Activated CD8-positive, alpha-beta memory T cell treated with anti-CD3 and anti-CD28 coated beads, Interleukin-2, amount 10 ng/mL, durations not matched to agents 7 days and 5 days (primary cell): ENCODE results near the gene GPRASP3. TPM values are rescaled to one million over a fixed set of nuclear protein-coding genes. Genes with fewer than 3 reads are reported as not detected.
A peak's percentile ranks its signal among the peaks of the same experiment; 100 is the strongest.
"Not testable (repeated sequence)": the region's sequence is repeated elsewhere in the genome, so short reads cannot be mapped to it uniquely, and the experiment has no call there.

Experiments used
- ATAC-seq: fragments of 150-1000 bp; cut with Tn5 transposase; one replicate; pipeline ENCODE4 v1.10.0; 2021; ENCODE audit warnings: moderate library complexity
- CTCF ChIA-PET: fragments of 350-600 bp; sonication (Branson Sonifier 250); formaldehyde crosslinking; loops from one replicate; lab custom pipeline; 2021; ENCODE audit warnings: antibody characterized with exemption; lab: Charles Lee
- DNase-seq: peaks from one replicate; pipeline ENCODE4 v3.0.0-alpha.2; 2020
- H3K27ac Mint-ChIP-seq: one replicate; pipeline ENCODE4 v1.8.0; 2021; ENCODE audit warnings: mild to moderate bottlenecking, mixed read lengths
- H3K27me3 Mint-ChIP-seq: one replicate; pipeline ENCODE4 v1.8.0; 2021; ENCODE audit warnings: mixed read lengths
- H3K36me3 Mint-ChIP-seq: one replicate; pipeline ENCODE4 v1.8.0; 2021; ENCODE audit warnings: mild to moderate bottlenecking, mixed read lengths
- H3K4me1 Mint-ChIP-seq: one replicate; pipeline ENCODE4 v1.8.0; 2021; ENCODE audit warnings: mixed read lengths
- H3K4me3 Mint-ChIP-seq: one replicate; pipeline ENCODE4 v1.8.0; 2021; ENCODE audit warnings: mild to moderate bottlenecking, moderate library complexity, mixed read lengths
- H3K9me3 Mint-ChIP-seq: one replicate; pipeline ENCODE4 v1.8.0; 2022; ENCODE audit warnings: low read depth, mixed read lengths
- total RNA-seq, 2 experiments: library from RNA; stranded (reverse); gene quantifications; one replicate each; pipeline ENCODE4 v1.2.3, GENCODE V29; 2021

GPRASP3 gene
- total RNA-seq, 2 experiments from 2014 or later = 2.0 to 2.4 TPM

DNA sequence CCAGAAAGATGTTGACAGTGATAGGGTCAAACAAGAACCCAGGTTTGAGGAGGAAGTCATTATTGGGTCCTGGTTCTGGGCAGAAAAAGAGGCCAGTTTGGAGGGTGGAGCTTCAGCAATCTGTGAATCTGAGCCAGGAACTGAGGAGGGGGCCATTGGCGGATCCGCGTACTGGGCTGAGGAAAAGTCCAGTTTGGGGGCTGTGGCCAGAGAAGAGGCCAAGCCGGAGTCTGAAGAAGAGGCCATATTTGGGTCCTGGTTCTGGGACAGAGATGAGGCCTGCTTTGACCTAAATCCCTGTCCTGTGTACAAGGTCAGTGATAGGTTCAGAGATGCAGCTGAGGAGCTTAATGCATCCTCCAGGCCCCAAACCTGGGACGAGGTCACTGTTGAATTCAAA is 4.6 kb upstream of the GPRASP3 start:
- Mint-ChIP-seq H3K27ac (no peak overlapping the region), H3K4me1 (peaks cover 15% of the 10 kb centered on the region), H3K9me3 (no peaks in the 10 kb centered on the region), H3K36me3 (no peaks in the 10 kb centered on the region), H3K27me3 (peaks cover 8% of the 10 kb centered on the region), H3K4me3 (no peak overlapping the region)
- CTCF ChIA-PET = no interaction called here
- ATAC-seq = no peak
- DNase-seq = no peak

DNA sequence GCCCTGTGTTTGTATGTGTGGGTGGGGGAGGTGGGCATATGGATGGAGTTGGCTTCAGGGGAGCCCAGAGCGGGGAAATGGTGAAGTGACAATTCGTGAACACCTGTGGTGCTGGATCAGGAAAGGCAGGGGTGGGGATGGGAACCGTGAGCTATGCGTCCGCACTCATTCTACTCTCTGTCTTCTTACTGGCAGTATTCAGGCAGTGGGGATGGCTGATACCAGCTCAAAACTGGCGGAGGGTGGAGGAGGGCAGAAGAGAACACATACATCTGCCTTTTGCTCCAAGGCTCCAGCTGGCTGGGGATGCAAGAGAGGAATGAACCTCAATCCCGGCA is 595 bp downstream of the GPRASP3 start:
- CTCF ChIA-PET, H3K27me3 Mint-ChIP-seq, H3K9me3 Mint-ChIP-seq, H3K27ac Mint-ChIP-seq, H3K36me3 Mint-ChIP-seq, ATAC-seq, DNase-seq: not testable (repeated sequence)
- Mint-ChIP-seq H3K4me1 (peaks cover 11% of the 10 kb centered on the region), H3K4me3 (peak overlapping the region; percentile 82)

DNA sequence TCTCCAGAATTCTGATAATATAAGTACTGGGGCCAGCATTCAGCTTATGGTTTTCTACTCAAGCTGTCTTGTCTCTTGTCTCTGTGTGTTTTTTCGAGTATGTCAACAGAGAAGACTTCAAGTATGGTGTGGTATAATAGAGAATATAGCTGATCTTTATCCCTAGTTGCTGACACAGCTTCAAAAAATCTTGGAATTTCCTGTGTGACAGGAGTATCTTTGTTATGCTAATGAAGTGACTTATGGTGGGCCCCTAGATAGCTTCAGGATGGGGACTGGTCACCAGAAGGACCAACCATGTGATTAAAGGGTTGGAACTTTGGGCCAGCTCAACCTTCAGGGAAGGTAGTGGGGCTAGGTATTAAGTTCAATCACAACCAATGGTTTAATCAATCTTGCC is 2.9 kb downstream of the GPRASP3 start:
- no peaks in the 10 kb centered on the region for H3K27me3 Mint-ChIP-seq
- H3K36me3 Mint-ChIP-seq = no peaks in the 10 kb centered on the region
- peaks cover 11% of the 10 kb centered on the region for H3K4me1 Mint-ChIP-seq
- DNase-seq = no peak
- ATAC-seq = no peak
- H3K27ac Mint-ChIP-seq = no peak overlapping the region
- no peaks in the 10 kb centered on the region for H3K9me3 Mint-ChIP-seq
- no peak overlapping the region for H3K4me3 Mint-ChIP-seq
- CTCF ChIA-PET = no interaction called here

DNA sequence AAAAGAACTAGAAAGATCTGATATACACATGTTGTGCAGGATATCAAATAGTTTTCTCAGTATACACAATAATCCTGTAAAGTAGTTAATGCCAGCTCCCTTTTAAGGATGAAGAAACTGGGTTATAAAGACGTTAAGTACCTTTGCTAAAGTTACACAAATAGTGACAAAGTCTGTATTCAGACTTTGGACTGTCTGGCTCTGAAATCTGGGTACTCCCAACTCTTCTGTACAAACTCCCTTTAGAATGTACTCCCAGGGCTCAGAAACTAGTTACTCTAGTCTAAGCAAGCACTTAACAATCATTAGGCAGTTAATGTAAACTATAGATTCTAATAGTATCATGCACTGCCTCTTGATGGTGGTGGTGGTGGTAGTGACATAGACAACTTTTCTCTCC is 7.2 kb downstream of the GPRASP3 start:
- CTCF ChIA-PET = no interaction called here
- H3K9me3 Mint-ChIP-seq = no peaks in the 10 kb centered on the region
- H3K27ac Mint-ChIP-seq = no peak overlapping the region
- no peaks in the 10 kb centered on the region for H3K27me3 Mint-ChIP-seq
- no peak for ATAC-seq
- H3K4me1 Mint-ChIP-seq = no peaks in the 10 kb centered on the region
- no peaks in the 10 kb centered on the region for H3K36me3 Mint-ChIP-seq
- DNase-seq = no peak
- no peak overlapping the region for H3K4me3 Mint-ChIP-seq

DNA sequence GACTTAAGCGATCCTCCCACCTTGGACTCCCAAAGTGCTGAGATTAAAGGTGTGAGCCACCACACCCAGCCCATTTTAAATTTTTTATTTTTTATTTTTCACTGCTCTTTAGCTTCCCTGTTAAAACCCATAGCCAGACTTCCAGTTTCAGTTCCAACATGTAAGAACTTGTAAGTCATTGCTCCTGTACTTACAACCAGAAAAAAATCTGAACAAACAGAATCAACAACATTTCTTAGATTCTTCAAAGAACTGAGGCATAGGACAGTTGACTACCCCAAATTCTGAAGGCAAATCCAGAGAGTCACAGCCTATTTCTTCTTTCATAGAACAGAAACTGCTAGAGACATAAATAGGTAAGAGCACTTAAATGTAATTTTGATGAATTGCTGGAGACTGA is 8.1 kb downstream of the GPRASP3 start:
- no peak overlapping the region for H3K27ac Mint-ChIP-seq
- H3K4me1 Mint-ChIP-seq = no peaks in the 10 kb centered on the region
- CTCF ChIA-PET = interaction anchor here (0.7 kb wide), 1 partner anchor 575 kb away, joined by 3 read pairs; no protein-coding TSS in a partner anchor

DNA sequence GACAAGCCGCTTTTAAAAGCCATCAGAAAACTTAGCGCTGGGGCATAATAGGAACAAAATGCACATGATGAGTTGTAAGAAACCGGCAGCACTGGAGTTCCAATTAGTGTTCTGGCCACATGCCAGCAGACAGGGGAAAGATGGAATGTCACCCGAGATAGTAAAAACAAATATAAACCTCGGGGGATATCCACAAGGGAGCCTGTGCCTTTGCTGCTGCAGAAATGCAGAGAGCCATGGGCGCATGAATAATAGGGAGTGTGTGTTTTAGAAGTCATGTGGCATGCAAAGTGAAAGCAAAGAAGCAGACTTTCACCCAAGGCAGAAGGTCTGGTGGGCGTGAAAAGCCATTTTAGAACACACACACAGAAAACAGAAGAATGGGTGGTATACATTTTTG is 19.1 kb downstream of the GPRASP3 start:
- no peaks in the 10 kb centered on the region for H3K9me3 Mint-ChIP-seq
- CTCF ChIA-PET = no interaction called here
- H3K27ac Mint-ChIP-seq = no peak overlapping the region
- H3K4me3 Mint-ChIP-seq = no peak overlapping the region
- no peaks in the 10 kb centered on the region for H3K27me3 Mint-ChIP-seq
- H3K4me1 Mint-ChIP-seq = peaks cover 2% of the 10 kb centered on the region
- DNase-seq = no peak
- no peak for ATAC-seq
- H3K36me3 Mint-ChIP-seq = no peaks in the 10 kb centered on the region

More for the DNA sequence above, 8.1 kb downstream of the GPRASP3 start:
- H3K27me3 Mint-ChIP-seq = no peaks in the 10 kb centered on the region
- no peaks in the 10 kb centered on the region for H3K36me3 Mint-ChIP-seq
- ATAC-seq (no peak), DNase-seq (no peak)
- H3K4me3 Mint-ChIP-seq = no peak overlapping the region
- H3K9me3 Mint-ChIP-seq = no peaks in the 10 kb centered on the region

DNA sequence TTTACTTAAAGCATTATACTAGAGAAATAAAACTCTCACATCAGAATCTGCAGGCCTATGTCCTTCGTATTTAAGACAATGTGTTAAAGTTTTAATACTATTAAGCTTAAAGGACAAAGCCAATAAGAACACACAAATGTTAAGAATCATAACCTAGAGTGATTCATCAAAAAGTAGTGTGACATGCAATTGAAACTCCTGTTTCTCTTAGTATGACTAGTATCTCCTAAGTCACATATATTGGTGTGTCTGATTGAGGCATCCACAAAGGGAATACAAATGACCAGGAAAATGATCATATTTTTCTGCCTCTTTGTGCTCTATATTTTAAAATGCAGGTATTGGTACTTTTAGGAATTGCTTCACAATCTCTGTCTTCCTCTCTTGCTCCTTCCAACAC is 23.8 kb downstream of the GPRASP3 start:
- Mint-ChIP-seq H3K27ac (no peak overlapping the region), H3K36me3 (no peaks in the 10 kb centered on the region), H3K27me3 (no peaks in the 10 kb centered on the region), H3K4me3 (no peak overlapping the region), H3K9me3 (no peaks in the 10 kb centered on the region), H3K4me1 (peaks cover 2% of the 10 kb centered on the region)
- CTCF ChIA-PET = no interaction called here
- ATAC-seq = no peak
- no peak for DNase-seq

DNA sequence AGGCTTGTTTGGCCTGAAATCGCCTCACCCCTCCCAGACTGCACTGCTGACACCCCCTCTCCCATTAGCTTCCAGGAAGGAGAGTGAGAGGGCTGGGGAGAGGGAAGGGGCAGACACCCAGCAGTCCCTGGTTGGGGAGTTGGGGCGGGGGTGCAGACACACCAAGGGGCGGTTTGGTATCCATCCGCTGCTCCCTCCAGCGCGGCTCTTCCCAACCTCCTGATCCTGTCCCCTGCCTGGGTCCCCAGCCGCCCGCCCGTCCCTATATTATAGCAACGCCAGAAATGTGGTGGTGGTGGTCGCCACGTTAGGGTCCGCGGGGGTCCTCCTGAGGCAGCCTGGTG is 24.9 kb downstream of the GPRASP3 start:
- peaks cover 2% of the 10 kb centered on the region for H3K4me1 Mint-ChIP-seq
- no peak overlapping the region for H3K4me3 Mint-ChIP-seq
- no peaks in the 10 kb centered on the region for H3K9me3 Mint-ChIP-seq
- H3K27me3 Mint-ChIP-seq = no peaks in the 10 kb centered on the region
- no peak for ATAC-seq
- CTCF ChIA-PET = no interaction called here
- DNase-seq = no peak
- no peak overlapping the region for H3K27ac Mint-ChIP-seq
- H3K36me3 Mint-ChIP-seq = no peaks in the 10 kb centered on the region

DNA sequence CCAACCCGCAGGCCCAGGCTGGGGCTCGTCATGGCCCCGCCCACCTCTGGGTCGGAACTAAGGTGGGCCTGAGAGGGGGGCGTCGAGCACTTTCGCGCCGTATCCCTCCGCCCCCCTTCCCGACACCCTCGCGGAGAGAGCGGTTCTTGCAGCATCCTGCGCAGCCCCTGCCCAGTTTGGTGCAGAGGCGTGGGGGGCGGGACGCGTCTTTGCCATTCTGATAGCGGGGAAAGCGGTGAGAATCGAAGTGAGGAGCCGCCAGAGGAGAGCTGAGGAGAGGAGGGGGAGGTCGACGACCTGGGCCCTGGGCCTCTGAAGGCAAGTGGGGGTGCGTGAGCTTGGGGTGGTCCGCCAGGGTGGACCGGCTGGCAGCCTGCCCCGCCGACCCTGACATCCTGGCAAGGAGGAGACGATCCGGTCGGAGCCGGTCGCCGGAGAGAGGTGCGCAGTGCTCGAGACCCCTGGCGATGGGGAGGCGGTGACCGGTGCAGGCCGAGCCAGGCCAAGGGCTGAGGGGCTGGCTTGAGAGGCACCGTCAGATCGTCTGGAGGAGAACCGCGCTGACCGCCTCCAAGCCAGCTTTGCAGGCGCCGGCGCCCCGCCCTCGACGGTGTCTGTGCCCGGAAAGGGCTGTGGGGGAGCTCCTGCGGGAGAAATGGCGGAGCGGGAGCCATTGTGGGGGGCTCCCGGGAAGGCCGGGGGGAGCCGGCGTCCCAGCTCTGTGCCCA is 25.5 kb downstream of the GPRASP3 start:
- ATAC-seq (peak; percentile 60), DNase-seq (no peak)
- Mint-ChIP-seq H3K27ac (no peak overlapping the region), H3K4me1 (peaks cover 2% of the 10 kb centered on the region), H3K36me3 (no peaks in the 10 kb centered on the region), H3K27me3 (no peaks in the 10 kb centered on the region), H3K9me3 (no peaks in the 10 kb centered on the region), H3K4me3 (peak overlapping the region; percentile 64)
- CTCF ChIA-PET = no interaction called here

DNA sequence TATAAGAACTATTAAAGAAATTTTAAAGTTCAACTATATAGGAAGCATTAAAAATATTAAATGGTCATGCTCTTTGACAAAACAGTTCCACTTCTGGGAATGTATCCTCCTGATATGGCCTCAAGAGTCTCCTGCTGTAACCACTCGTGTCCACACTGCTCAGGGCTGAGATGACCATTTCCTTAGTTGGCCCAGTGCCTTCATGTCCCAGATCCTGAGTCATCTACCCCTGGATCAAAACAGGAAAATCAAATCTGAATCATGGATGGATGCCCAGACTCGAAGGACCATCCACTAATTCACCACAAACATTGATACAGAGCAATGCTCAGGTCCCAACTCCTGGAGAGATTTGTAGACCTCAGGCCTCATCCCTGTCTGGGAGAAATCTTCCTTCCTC is 44.7 kb downstream of the GPRASP3 start:
- Mint-ChIP-seq H3K27me3 (no peaks in the 10 kb centered on the region), H3K4me3 (no peak overlapping the region), H3K4me1 (peaks cover 8% of the 10 kb centered on the region), H3K36me3 (no peaks in the 10 kb centered on the region), H3K27ac (no peak overlapping the region), H3K9me3 (no peaks in the 10 kb centered on the region)
- CTCF ChIA-PET = no interaction called here
- DNase-seq (no peak), ATAC-seq (no peak)

DNA sequence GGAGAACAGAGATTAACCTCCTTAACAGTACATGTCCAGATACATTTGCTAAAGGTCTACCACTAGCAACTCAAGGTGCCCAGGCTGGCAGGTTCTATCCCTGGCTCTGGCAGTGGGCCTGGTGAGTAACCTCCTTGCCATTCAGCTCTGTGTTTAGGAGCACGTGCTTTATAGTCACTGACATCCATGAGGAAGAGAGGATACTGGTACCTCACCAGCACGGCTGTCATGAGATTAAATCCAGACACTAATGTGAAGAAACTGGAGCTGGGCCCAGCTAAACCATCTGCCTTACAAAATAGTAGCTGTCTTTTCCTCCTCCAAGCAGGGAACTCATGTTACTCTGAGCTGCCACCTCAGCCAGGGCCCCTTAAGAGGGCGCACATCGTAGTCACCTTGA is 45.3 kb downstream of the GPRASP3 start:
- DNase-seq (no peak), ATAC-seq (no peak)
- CTCF ChIA-PET = no interaction called here
- Mint-ChIP-seq H3K27me3 (no peaks in the 10 kb centered on the region), H3K36me3 (no peaks in the 10 kb centered on the region), H3K9me3 (no peaks in the 10 kb centered on the region), H3K27ac (no peak overlapping the region), H3K4me1 (peaks cover 10% of the 10 kb centered on the region), H3K4me3 (no peak overlapping the region)

DNA sequence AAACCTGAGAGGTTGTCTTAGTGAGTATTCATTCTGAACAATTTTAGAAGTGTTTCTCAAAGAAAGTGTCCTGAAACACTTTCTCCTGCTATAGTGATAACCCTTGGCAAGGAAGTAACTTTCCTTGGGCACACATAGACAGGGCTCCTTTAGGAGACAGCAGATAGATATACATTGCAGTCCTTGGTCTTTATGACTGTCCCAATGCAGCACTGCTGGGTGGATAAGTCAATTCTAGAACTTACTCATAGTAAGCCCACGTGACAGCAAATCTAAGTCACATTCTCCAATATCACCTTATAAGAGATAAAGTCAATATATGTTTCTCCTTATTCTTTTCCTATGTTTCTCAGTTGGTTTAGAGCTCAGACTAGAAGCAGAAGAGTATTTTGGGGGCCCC is 46.7 kb downstream of the GPRASP3 start:
- ATAC-seq (no peak), DNase-seq (no peak)
- Mint-ChIP-seq H3K27ac (no peak overlapping the region), H3K9me3 (no peaks in the 10 kb centered on the region), H3K27me3 (no peaks in the 10 kb centered on the region), H3K36me3 (no peaks in the 10 kb centered on the region), H3K4me1 (peaks cover 10% of the 10 kb centered on the region), H3K4me3 (no peak overlapping the region)
- CTCF ChIA-PET = no interaction called here

DNA sequence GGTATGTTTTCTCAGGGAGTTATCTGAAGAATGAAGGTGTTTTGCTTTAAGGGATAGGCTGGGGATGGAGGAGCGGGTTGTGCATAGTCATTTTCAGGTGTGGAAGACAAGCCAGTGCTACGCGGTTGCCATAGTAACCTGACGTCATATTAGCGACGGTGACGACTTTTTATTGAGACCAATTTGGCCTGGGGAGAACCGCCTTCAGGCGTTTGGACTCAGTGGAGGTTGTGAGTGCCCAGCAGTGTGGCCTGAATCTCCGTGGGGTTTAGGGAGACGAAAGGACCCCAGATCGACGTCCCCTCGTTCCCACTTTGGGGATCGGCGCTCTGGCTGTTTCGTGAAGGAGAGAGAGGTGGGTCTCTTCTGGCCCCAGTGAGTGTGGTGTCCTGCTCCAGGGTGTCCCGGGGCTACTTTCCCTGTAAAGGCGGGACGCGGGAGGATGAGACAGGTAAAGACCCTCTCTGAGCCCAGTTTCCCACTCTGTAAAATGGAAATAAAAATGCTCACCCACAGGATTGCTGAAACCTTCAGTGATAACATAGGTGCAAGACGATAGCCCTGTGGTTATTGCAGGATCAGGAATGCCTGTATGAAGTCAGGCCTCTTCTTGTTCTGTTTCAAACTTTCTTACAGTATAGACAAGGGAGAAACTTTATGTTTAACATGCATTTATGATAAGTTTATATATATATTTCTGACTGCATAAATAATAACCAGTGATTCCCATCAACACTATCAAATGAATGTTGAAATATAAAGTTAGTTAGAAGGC is 48.6 kb downstream of the GPRASP3 start:
- Mint-ChIP-seq H3K27ac (peak overlapping the region; percentile 98), H3K36me3 (peaks cover 4% of the 10 kb centered on the region), H3K9me3 (no peaks in the 10 kb centered on the region), H3K4me3 (peak overlapping the region; percentile 86), H3K4me1 (peaks cover 10% of the 10 kb centered on the region), H3K27me3 (no peaks in the 10 kb centered on the region)
- CTCF ChIA-PET = no interaction called here
- ATAC-seq (peak; percentile 92), DNase-seq (peak; percentile 89)
